H1 (cell line): ENCODE results near the gene MUC22. TPM values are rescaled to one million over a fixed set of nuclear protein-coding genes. Genes with fewer than 3 reads are reported as not detected.

Experiments used
- EP300 ChIP-seq, 2 experiments: IDR thresholded peaks; 1 replicate in 1 of 2; 2 replicates in 1 of 2; pipeline ENCODE4 v1.6.1; 2011 to 2012; ENCODE audit warnings: low read depth in 2 of 2, low read length in 2 of 2, mild to moderate bottlenecking in 2 of 2, borderline replicate concordance in 1 of 2, inconsistent platforms in 1 of 2, moderate library complexity in 1 of 2
- MAFK ChIP-seq: IDR thresholded peaks from 2 replicates; pipeline ENCODE4 v1.6.1; 2012; ENCODE audit warnings: low read depth, mild to moderate bottlenecking, improper control_type of control experiment, low read length
- POLR2A ChIP-seq, 2 experiments: IDR thresholded peaks; 1 replicate in 1 of 2; 2 replicates in 1 of 2; pipeline ENCODE4 v1.6.1; 2011; ENCODE audit warnings: low read depth in 2 of 2, low read length in 2 of 2, mild to moderate bottlenecking in 2 of 2; ENCODE audit errors: control extremely low read depth in 1 of 2
- SAP30 ChIP-seq: fragments of 300-600 bp; sonication (generic); IDR thresholded peaks from 2 replicates; pipeline ENCODE4 v1.7.1; 2012; ENCODE audit warnings: low read length, moderate library complexity, mild to moderate bottlenecking, inconsistent platforms; ENCODE audit not compliant: insufficient read depth, insufficient replicate concordance
- polyA plus RNA-seq, 7 experiments: library from polyadenylated mRNA; depleted of rRNA in 3 of 7; stranded (reverse) in 5 of 7; unstranded in 2 of 7; fragments of >200 nt in 5 of 7; fragments of 200-250 nt in 2 of 7; gene quantifications; 1 replicate in 5 of 7; 2 replicates in 1 of 7; 4 replicates in 1 of 7; pipeline versions ENCODE4 v1.2.1 to v1.2.3, GENCODE V29; 2011 to 2013; ENCODE audit warnings: missing spikeins in 2 of 7, mixed read lengths in 2 of 7
- total RNA-seq: library from RNA; stranded (reverse); fragmentation: NEBNext Ultra II Directional; extraction: Animal tissue kit (Norgen Biotek cat#: 25700); gene quantifications from 2 replicates; pipeline ENCODE4 v1.2.1, GENCODE V29; 2021
- TF ChIP-seq, protein P1 (sequence below): IDR thresholded peaks from 2 replicates; pipeline ENCODE4 v1.6.1; 2012; ENCODE audit warnings: inconsistent platforms

The MUC22 gene
- total and polyA plus RNA-seq, 2 of the 8 experiments (the other 6 are each of a cell fraction or from before 2014, with no cell fraction given): 0.02 TPM; not detected in 1

DNA sequence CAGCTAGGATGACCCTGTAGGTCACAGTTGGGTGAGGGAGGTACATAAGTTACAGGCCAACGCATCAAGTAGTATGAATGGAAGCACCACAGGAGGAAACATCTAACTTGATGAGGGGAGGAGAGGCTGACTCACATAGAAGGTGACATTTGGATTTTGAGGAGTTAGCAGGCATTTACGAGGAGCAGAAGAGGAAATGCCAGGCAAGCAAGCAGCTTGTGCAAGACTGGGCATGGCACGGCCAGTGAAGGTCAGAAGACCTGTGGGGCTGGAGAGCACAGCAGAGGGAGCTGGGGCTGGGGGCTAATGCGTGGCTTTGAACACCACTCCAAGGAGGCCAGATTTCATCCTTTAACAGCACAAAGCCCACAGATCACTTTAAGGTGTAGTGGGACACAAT lies 37.8 kb downstream of the MUC22 start (continued):
- TF ChIP-seq EP300 (IDR thresholded peaks at IDR 0.05; ENCODE audit: borderline replicate concordance in 1 of 2, low read depth in 2 of 2, low read length in 2 of 2) (no peak), MAFK (no peak), POLR2A (IDR thresholded peaks at IDR 0.05; ENCODE audit: control extremely low read depth in 1 of 2, low read depth in 2 of 2, low read length in 2 of 2) (no peak), SAP30 (no peak)
- TF ChIP-seq, protein P1, sequence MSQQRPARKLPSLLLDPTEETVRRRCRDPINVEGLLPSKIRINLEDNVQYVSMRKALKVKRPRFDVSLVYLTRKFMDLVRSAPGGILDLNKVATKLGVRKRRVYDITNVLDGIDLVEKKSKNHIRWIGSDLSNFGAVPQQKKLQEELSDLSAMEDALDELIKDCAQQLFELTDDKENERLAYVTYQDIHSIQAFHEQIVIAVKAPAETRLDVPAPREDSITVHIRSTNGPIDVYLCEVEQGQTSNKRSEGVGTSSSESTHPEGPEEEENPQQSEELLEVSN: no peak
